Activated CD4-positive, alpha-beta T cell treated with anti-CD3 and anti-CD28 coated beads, Interleukin-2, amount 50 U/mL, for 24 hours (primary cell): Measurements from ENCODE around the gene MRO.
"Not testable (repeated sequence)": the region's sequence is repeated elsewhere in the genome, so short reads cannot be mapped to it uniquely, and the experiment has no call there.

Experiments used
- DNase-seq, 2 donors: peaks; one replicate each; pipeline ENCODE4 v3.0.0-alpha.2; 2020; ENCODE audit warnings: low read depth in 1 of 2, low spot score in 1 of 2

The MRO gene

DNA sequence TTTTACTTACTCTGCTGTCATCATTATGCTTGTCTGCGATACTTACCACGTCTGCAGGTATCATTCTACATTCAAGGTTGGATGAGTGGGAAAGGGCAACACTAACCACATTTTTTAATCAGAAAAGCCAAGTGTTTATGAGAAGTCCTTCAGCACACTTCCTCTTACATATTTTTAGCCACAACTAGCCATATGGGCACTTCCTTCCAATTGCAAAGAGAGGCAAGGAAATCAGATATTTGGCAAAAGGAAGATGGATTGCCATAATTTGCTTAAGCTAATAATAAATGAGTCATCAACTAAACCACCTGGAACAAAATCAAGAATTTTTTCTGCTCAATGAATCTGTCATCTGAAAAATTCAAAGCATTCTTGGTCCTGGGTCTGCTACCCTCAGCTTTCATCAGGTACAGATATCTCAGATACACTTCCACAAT is 16.7 kb upstream of the MRO start:
- DNase-seq, result no peak

GRCh38 chr18:50833496-50833895 is 13.7 kb upstream of the MRO start:
- not testable (repeated sequence) for DNase-seq

DNA sequence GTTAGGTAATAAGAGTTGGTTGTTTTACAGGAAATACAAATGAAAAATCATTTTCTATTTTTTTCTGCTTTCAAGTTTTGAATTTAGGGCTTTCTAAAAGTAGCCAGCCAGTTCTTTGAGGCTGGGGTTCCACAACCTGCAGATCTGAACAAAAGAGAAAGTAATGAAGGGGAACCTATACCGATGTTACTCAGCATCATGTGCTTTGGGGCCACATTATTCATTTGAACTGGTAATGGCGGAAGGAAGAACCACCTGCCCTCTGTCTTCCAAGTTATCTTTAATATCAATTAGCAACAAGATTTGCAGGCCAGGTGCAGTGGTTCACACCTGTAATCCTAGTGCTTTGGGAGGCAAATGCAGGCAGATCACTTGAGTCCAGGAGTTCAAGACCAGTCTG is 12.9 kb upstream of the MRO start:
- no peak for DNase-seq

- DNase-seq, result no peak
These were observed 10.7 kb upstream of the MRO start for GRCh38 chr18:50830544-50830943.

DNA sequence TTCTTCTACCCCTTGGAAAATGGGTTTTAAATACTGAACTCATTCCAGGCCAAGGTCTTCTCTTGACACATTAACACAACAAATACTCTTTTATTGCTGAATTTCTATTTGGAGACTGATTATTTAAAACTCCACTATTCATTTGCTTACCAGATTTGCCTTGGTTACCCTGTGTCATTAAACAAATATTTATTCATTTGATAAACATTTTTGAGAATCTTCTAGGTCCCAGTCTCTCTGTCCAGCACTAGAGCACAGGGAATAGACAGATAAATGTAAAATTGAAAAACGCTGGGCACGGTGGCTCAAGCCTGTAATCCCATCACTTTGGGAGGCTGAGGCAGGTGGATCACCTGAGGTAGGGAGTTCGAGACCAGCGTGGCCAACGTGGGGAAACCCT is 9.8 kb upstream of the MRO start:
- no peak for DNase-seq

- no peak for DNase-seq
These were observed 6.2 kb upstream of the MRO start for GRCh38 chr18:50826027-50826426.

GRCh38 chr18:50825621-50826020 is 5.8 kb upstream of the MRO start:
- DNase-seq, result no peak

GRCh38 chr18:50822756-50823155 is 2.9 kb upstream of the MRO start:
- DNase-seq, result no peak

GRCh38 chr18:50820901-50821520 is 1.2 kb upstream of the MRO start:
- DNase-seq, result no peak

DNA sequence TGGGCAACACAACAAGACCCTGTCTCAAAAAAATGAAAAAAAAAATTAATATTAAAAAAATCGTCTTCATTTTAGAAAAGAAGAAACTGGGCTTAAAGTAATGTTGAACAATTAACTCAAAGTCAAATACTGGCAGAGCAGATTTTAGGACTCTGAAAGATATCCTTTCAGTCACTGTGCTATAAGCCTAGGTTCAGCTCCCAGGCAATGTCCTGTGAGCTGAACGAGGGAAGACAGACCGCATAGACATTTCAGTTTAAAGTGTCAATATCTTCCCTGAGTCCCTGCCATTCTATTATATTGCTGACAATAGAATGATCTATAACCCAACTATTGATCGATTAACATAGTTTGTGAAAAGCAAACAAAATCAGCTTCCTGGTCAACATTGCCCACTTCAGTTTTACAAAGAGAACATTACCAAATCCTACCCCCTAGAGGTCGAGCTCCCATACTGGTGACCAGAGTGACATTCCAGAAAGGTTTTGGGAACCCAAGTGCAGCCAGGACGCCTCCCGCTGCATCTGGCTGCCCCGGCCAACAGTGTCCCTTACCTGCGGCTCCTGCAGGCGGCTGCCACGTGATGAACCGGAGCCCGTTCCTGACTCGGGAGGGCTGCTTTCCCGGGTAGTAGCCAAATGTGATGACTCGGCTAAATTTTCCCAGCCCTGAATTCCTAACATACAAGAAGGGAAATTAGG is 639 bp downstream of the MRO start:
- DNase-seq, result no peak

DNA sequence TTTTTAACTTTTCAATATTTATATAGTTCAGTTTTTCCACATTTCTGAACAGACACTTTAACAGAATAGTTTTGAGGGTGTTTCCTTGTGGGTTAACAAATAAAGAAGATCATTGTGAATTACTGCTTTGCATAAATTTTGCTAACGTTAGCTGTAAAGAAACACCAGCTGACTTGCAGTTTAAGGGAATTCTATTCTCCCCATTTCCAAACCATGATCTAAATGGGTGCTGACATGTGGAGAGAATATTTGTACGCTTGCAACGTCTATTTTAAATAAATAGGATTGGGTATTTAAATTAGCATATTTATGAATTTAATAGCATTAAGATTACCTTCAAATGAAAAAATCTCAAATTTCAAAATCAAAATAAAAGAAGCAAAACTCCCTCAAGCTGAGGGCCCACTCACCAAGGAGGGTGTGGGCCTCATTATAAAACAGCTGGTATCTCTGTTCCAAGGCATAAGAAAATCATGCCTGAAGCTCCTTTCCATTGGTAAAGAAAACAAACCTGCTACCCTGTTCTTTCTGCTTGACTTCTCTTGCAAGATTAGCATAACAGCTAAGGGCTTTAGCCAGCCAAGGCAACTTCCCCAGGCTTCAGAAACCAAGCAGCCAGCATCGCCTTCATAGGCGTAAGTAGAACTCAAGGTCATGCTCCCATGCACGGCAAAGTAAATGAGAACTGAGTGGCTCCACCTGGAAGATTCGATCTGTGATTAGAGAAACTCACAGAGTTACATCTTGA is 3.2 kb downstream of the MRO start:
- DNase-seq, result no peak

DNA sequence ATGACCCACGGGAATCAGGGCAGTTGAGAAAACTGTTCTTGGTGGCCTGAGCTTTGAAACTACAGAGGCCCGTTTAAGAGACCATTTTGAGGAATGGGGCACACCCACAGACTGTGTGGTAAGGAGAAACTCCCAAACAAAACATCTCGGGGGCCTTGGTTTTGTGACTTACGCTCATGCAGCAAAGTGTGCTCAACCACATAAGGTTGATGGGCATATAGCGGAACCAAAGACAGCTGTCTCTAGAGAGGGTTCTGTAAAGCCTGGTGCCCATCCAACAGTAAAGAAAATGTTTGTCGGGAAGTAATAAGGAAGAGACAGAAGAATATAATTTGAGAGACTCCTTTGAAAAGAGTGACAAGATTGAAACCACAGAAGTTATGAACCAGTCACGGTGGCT is 5.4 kb downstream of the MRO start:
- no peak for DNase-seq

GRCh38 chr18:50813353-50813752 is 6.5 kb downstream of the MRO start:
- DNase-seq, result no peak

DNA sequence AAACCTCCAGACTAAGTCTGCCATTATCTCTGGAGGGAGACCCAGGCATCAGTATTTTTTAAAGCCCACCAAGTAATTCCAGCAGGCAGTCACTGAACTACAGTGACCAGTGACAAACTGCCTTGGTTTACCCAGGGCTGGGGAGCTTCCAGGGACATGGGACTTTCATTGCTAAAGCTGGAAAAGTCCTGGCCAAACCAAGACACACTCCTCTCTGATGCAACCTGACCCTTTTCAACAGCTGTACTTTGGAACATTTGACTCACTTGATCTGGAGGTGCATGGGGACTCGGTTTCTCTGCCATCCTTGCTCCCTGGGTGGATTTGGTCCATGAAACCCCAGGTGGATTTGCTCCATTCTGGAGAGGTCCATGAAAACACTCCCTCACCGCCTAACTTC is 7.0 kb downstream of the MRO start:
- no peak for DNase-seq

GRCh38 chr18:50807176-50807575 is 12.6 kb downstream of the MRO start:
- DNase-seq, result no peak

DNA sequence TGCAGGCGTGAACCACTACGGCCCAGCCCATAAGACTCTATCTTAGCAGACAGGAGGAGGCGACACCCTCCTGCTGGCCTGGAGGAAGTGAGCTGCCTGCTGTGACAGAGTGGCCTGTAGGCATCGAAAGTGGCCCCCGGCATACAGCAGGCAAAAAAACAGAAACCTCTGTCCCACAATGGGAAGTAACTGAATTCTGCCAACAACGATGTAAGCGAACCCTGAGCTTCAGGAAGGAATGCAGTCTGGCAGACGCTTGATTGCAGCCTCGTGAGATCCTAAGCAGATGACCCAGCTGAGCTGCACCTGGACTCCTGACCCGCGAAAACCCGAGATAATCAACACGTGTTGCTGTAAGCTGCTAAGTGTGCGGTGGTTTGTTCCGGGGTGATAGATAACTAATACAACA is 13.6 kb downstream of the MRO start:
- DNase-seq, result no peak

- DNase-seq, result no peak
These were observed 14.1 kb downstream of the MRO start for GRCh38 chr18:50805732-50806131.

DNA sequence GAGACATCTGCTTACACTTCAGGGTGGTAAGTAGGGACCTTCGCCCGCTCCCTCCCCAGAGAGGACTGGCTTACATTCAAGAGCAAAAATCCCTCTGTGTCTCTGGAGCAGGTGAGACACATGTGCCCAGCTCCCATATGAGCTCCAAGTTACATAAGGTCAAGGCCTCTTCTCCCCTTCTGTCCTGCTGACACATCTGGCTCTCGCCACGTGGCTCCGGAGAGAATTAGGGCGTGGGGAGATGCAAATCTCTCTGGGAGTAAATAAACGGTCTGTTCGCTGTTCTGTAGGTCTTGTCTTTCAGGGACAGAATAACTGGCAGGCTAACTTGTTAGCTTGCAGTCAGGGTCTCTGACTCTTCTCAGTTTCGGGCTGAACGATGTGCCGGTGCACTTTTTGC is 16.2 kb downstream of the MRO start:
- DNase-seq, result no peak

DNA sequence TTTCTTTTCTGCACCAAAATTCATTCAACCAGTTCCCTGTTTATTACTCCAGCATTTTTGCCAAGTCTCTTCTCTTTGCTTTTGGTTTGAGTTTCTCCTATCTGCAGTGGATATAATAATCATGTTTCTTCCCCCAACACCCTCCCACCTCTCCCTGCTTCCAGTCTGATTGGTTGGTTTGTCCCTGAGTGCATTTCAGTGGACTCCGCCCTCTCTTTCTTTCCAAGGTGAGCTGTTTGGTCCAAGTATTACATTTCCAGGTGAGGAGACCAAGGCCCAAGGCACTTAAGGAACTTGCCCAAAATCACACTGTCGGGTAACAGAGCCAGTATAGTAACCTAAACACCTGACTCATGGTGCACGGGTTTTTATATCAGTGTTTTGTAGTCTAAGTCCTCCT is 17.7 kb downstream of the MRO start:
- no peak for DNase-seq

DNA sequence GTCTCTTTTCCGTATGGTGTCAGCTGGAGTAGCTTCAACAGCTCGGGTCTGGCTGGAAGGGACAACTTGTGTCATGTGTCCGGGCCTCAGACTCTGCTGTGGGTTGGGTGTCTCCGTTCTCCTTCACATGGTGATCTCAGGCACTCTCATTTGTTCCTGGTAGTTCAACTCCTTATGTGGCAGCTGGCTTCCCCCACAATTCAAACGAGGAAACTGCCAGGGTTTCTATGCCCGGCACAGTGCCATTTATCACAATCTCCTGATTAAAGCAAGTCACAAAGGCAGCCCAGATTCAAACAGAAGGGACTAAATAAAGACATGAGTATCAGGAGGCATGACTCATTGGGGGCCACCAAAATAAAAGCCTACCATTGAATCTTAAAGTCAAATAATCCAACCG is 22.7 kb downstream of the MRO start:
- DNase-seq, result no peak

DNA sequence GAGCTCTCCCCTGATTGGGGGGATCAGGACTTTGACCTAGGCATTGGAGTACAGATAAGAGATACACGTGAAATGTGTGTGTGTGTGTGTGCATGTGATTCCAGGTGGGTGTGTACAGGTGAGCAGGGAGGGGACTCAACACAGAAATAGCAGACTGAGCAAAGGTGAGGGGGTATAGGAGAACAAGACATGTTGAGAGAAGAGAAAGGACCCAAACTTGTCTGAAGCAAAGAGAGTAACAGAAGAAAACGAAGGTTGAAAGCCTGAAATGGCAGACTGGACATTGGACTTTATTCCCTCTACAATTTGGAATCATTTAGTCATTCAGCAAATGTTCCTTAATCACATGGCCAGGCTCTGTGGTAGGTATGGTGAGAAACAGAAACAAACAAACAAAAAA is 23.3 kb downstream of the MRO start:
- no peak for DNase-seq
